CD1c-positive myeloid dendritic cell (primary cell): ENCODE data around the gene FAM227A.
"Not testable (repeated sequence)": the region's sequence is repeated elsewhere in the genome, so short reads cannot be mapped to it uniquely, and the experiment has no call there.

Experiments used
- DNase-seq: peaks from one replicate; pipeline ENCODE4 v3.0.0-alpha.2; 2016; ENCODE audit errors: extremely low spot score

The FAM227A gene

DNA sequence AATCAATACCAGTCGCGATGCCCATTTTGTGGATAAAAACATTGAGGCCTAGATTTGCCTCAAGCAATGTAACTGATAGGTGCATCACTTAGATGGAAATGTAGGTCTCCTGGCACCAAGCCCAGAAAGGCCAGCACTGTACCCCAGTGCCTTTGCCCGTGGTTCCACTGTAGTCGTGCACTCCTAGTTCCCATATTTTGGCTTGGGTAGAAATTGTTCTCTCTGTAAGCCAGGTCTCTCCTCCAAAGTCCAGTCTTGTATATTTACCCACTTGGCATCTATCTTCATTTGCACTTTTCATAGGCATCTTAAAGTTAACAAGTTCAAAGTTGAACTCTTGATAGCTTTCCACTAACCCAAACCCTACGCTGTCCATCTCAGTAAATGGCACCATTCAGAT lies 44.6 kb downstream of the FAM227A start:
- no peak for DNase-seq

DNA sequence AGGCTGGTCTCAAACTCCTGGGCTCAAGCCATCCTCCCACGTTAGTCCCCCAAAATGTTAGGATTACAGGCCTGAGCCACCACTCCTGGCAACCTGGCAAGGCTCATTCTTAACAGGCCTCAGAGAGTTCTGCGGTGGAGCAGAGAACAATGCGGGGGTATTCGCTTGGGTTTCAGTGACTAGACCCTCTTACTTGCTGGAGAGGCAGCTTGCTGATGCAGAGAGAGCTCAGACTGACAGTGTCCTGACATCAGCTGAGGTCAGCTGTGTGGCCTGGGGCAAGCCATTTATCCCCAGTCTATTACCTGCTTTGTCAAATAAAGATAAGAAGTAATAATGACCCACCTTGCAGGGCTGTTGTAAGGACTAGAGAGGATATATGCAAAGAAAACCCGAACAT lies 46.0 kb downstream of the FAM227A start:
- DNase-seq: no peak

DNA sequence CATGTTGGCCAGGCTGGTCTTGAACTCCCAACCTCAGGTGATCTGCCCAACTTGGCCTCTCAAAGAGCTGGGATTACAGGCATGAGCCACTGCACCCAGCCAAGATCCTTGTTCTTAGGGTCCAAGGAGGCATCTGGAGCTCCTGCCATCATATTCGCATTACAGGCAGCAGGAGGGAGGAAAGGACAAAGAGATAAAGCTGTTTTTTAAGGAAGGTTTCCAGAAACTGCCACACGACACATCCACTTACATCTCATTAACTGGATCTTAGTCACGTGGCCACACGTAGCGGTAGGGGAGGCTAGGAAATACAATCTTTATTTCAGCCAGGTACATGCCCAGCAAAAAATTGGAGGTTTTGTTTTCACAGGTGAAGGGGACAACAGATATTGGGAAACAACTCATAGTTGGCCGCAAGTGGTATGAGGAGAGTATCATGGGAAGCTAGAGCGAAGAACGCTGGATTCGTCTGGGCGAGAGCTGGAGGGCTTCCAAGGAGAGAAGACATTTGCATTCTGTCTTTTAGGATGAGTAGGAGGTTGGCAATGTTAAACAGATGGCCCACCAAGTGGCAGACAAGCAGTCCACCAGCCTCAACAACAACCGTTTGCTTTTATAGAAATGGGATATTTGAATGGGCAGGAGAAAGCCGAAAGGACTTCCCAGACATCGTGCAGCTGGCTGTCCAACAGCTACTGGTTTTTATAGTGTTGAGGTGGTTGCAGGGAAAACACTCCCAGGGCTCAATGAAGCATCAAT lies 47.0 kb downstream of the FAM227A start:
- DNase-seq: no peak

DNA sequence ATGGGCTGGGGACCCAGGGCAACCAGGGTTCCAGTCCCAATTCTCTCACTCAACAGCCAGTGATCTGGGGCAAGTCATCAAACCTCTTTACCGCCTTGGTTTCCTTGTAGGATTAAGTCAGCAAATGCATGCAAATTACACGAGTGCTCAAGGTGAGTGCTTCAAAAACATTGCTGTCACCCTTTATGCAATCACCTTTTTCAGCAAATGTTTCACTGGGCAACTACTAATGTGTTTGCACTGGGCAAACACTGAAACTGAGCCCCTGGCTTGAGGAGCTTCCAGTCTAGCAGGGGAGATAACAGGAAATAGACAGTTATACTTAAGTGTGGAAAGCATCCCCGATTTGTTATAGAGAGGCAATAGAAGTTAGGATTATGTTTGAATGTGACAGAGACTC lies 48.5 kb downstream of the FAM227A start:
- no peak for DNase-seq

DNA sequence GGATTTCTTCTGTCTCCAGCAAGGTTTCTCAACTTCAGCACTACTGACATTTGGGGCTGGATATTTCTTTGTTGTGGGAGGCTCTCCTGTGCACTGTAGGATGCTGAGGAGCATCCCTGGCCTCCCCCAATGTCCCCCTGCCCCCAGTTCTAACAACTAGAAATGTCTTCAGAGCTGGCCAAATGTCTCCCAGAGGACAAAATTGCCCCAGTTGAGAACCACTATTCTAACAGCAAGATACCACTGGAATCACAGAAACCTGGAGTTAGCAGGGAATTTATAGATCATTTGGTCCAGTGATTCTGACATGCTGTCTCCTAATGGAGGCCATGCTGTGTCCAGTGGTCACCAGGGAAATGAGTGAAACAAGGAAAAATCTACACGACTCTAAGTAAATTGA lies 54.0 kb downstream of the FAM227A start:
- DNase-seq: no peak

DNA sequence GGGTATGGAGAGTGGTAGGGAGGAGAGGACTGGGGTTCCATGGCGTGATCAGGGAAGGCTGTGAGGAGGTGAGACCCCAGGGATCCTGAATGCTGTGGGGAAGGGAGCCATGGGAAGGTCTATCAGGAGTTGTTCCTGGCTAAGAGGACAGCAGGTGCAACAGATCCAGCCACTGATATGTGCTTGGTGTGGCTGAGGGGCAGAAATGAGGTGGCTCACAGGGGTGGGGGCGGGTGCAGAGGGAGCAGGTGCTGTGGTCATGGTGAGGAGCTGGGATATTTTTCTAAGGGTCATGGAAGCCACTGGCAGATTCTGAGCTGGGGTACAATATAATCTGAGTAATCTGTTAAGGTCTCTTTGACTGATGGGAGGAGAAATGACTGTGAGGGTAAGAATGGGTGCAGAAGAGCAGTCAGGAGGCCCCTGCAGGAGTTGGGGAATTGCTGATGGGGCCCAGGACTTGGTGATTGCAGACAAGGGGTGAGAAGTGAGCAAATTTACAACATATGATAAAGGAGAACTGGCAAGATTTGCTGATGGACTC lies 54.9 kb downstream of the FAM227A start:
- DNase-seq: no peak

DNA sequence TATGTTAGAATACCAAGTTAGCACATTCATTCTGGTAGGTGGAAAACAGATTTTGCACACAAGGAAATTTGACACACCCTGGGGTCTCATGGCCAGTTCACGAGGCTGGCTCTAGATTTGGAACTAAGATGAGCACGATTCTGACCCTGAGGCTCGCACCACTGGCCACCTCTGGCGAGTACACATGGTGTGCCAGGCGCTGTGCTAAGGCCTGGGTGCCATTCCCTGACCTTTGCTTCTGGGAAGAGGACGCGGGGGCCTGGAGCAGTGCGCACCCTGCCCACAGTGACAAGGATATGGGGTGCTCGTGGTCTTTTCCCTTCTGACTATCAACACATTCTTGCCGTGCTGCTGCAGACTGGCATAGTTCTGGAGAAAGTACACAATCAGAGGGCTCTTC lies 56.7 kb downstream of the FAM227A start:
- DNase-seq: no peak

DNA sequence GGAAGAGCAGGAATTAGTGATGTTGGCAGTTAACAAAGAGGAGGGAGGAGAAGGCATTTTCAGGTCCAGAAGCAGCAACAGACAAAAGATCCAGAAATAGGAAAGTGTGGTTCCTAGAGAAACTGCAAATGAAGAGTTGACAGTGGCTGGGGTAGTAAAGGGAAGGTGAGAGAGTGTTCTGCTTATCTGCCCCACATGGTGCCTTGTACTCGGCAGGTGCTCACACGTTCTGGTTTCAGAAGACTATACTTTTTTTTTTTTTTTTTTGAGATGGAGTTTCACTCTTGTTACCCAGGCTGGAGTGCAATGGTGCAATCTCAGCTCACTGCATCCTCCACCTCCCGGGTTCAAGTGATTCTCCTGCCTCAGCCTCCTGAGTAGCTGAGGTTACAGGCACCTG lies 73.3 kb downstream of the FAM227A start:
- not testable (repeated sequence) for DNase-seq

DNA sequence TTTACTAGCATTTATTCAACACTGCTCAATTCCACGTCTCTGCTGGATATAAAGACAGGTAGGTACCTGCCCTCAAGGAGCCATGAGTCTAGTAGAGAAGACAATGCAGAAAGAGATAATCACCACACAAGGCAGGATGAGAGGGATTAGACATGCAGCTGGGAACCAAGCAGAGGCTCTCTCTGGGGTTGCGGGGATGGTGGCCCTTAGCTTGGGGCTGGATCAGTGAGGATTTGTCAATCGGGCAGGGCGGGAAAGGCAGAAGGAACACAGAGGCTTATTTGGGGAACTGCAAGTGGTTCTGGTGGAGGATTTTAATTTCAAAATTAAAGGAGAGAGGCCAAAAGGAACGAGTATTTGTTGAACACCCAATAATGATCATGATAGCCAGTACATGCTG lies 77.7 kb downstream of the FAM227A start:
- DNase-seq: no peak

DNA sequence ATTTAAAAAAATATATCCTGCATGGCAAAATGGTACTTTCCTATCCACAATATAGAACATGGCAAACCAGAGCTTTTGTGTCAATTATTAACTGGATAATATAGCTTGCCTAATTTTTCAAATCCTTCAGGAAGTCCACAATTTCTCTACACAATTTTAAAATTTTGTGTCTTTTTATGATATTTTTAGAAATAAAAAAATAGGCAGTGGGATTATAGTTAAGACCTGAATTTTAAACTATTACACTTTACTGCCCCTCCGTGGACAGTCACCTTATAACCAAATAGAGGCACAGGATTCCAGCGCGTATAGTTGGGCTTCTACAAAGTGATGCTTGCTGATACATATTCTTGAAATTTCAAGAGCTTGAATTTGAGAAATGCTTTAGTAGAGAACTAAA lies 84.1 kb downstream of the FAM227A start:
- peak; percentile 67 for DNase-seq

DNA sequence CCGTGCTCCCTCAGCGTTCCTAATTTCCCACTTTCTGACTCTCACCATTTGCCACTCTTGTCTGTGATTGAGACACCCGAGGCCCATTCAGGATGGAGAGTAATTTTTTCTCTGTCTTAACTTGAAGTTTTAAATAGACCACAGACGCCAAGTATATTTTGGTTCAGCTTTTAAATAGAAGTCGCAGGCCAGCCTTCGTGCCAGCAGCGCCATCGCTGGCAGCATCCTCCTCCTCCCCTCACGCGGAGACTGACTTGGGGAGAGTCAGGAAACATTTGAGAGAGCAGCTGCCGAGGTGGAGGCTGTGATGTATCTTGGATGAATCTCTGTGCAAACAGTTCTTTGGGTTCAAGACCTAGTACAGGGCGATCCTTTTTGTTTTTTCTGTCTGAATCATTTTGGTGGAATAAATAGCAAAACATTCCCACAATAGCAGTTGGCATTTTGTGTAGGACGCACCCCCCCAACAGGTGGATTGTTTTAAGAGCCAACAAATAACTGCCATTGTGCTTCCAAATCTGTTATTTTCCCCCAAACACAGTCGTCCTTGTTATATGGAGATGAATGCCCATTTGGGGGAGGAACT lies 85.3 kb downstream of the FAM227A start:
- peak; percentile 18 for DNase-seq

DNA sequence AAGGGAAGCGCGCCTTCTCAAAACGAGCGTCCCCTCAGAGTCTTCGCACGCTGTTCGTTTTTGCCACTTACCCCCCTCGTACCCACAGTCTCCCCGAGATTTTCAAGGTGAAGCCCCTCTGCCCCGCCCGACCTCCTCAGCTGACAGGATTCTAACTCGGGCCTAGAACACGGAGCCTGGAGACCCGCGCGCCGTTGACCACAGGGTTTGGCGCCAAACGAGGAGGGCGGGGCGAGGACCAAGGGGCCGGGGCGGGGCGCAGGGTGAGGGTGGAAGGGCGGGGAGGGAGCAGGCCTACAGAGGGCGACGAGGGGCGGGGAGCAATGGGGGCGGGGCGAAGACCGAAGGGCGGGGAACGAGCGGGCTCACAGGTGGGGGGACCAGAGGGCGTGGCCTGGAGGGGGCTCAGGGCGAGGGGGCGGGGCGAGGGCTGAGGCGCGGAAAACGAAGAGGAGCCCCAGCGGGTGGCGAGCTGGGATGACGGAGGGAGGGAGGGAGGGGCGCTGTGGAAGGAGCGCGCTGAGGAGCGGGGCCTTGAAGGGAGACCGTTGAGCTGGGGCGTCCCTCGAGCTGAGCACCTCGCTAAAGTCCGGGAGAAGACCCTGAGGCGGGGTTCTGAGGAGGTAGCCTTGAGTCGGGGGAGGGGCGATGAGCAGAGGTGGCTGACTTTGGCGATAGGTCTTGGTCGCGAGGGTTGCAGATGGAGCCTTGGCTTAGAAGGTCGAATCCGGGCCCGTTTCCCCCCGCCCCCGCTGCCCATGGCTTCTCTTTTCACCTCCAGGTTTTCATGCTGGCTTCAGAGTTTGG lies 86.0 kb downstream of the FAM227A start, which contains the start of gene DMC1:
TSS of gene DMC1 (minus strand) at position 212 of the 807 bp plus-strand sequence. CDS start 1,927 bp downstream, outside the sequence.
- DNase-seq: peak; percentile 82

DNA sequence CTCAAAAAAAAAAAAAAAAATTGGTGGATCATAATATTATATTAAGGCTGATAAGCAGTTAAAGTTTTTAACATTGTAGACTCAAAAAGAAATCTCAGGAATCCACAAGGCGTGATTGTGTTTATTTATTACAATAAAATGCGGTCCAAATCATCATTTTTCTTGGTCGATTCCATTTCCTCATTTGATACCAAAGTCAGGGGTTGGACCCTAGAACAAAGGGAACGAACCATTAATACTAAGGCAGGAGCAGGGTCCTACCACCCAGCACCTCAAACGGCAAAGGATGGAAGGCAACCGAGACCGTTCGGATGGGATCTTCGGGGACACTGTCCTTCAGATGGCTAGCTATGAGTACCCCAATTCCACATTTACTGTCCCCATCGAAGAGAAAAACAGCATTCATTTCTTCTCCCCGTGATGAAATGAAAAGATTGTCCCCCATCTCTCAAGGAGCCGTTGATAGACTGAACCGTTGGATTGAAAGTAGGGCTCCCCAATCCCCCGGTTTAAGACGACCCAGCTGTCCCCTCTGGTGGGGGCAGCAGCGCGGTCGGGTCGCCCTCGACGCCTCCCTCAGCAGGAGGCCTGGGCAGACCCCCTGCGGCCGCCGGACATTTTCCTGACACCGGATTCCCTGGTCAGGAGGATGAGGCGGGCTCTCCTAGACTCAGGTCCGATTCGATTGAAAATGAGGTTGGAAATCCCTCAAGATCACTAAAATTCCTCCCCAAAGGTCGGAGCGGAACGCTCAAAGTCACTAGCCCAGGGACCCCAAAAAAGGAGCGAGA lies 86.8 kb downstream of the FAM227A start:
- no peak for DNase-seq

DNA sequence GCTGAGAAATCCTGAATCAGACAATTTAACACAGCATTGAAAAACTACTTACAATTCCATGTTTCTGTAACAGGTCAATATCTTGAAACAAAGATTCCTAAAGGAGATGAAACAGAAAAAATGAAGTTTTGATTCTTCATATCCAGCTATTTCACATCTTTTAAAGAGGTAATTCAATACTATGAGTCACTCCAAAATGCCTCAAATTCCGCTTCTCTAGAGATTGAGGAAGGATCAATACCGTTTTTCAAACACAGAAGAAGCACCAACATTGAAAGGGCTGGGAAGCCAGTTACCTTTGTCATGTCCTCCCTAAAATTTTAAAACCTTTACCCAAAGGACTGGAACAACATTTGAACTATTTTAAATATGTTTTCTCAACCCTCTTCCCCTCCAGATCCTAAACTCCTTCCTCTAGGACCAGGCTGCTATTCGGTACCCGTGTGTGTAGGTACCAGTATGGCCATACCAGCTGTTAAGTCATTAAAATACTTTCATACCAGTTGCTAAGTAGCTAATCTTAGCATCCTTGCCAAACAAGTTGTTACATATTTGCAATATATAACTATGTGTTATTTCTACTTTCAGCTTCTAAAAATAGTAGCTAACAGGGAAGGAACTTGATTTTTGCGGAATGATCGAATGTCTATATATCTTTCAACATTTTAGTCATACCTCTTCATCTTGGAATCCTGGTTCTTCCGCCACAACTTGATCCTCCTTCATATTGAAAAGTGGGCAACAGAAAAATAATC lies 88.5 kb downstream of the FAM227A start:
- peak; percentile 42 for DNase-seq

DNA sequence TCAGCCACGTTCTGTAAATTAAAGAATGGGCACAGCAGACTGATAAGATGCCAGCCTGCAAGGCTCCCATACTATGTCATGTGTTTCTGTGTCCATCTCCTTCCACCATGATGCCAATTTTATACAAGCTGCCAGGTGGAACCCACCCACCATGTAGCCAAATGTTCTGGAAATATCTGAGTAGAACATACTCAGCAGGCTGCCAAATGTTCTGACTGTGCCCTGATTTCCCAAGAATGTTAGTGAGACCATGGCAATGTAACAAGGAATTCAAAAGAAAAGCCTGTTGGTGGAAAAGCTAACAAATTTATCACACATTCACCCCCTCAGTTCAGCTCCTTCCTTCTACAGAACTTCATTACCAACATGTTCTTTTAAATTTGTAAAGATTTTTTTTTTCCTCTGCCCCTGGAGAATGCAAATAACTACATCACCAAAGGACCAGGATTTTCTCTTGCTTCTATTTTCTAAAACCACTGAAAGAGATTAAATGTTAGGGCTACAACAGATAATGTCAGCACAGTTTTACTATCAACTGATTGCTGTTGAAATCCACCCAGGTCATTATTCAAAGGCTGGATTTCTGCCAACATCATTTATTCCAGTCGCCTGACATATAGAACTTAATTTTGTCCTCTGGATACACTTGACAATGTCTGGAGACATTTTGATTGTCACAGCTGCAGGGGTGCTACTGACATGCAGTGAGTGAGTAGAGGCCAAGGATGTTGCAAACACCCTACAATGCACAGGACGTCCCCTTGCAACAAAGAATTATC lies 89.3 kb downstream of the FAM227A start:
- no peak for DNase-seq

DNA sequence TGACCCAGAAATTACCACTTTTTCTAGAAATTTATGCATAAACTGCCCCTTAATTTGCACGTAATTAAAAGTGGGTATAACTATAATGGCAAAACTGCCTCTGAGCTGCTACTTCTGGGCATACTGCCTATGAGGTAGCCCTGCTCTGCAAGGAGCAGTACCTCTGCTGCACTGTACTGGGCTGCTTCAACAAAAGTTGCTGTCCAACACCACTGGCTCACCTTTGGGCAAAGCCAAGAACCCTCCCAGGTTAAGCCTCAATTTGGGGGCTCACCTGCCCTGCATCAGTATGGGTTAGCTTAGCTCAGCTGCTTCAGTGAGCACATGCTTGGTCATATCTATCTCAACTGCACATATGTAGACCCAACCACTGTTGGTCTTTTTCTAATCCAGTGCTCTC lies 90.8 kb downstream of the FAM227A start:
- no peak for DNase-seq

DNA sequence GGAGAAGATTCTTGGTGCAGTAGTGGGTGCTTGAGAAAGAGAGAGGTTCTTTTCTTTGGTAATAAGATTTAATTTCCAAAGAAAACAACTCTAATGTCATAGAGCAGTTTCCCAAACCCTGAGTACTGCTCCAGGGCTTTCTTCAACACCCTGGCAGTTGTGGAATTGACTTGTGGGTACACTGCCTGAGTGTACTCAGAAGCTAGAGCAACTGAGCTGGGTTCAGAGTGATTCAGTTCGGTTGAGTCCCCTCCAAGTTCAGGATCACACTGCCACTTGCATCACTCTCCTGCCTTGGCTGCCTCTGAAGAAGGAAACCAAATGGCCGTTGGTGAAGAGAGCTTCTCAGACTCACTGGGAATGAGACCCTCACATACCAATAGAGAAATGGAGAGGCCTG lies 91.5 kb downstream of the FAM227A start:
- DNase-seq: no peak

DNA sequence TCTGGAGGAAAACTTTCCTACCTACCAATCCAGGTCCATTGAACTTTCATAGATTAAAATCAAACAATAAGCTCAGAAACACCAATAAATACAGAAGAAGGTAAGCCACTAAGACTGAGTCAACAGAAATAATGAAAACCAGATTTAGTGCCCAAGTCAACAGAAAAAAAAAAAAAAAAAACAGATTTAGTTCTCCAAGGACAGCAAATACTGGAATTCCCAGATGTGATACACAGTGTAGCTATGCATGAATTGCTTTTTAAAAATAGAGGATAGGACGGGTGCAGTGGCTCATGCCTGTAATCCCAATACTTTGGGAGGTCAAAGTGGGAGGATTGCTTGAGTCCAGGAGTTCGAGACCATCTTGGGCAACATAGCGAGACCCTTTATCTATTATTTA lies 101.9 kb downstream of the FAM227A start:
- DNase-seq: no peak

DNA sequence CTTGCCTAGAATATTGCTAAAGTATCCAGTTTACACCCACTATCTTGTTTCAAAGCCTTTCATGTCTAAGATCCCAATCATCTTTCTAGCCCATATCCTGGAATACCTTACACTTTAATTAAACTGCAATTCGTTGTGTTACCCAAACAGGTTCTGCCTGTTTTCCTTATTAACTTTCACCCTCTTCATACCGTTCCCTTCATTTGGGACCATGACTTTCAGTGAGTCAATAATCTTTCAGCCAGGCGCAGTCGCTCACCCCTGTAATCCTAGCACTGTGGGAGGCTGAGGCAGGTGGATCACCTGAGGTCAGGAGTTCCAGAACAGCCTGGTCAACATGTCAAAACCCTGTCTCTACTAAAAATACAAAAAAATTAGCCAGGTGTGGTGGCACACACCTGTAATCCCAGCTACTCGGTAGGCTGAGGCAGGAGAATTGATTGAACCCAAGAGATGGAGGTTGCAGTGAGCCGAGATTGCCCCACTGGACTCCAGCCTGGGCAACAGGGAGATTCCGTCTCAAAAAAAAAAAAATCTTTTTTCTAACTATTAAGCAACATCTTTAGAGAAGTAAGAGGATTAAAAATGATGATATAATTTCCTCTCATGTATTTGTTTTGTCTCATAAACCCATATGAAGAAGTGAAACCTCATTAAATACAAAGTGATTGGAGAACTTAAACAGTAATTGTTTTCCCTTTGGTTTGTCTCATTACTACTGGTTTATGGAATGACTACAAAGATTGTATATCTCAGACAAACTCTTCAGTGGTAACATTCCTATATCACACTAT lies 106.9 kb downstream of the FAM227A start:
- peak; percentile 88 for DNase-seq
